Hepatocyte (in vitro differentiated cells): ENCODE data around the gene SMAD1. TPM values are rescaled to one million over a fixed set of nuclear protein-coding genes. Genes with fewer than 3 reads are reported as not detected.

Experiments used
- DNase-seq: peaks from one replicate; pipeline ENCODE4 v3.0.0-alpha.2; 2016; ENCODE audit warnings: low spot score
- H2AFZ ChIP-seq: fragments of 200-600 bp; sonication (generic); 2 replicates; pipeline ENCODE4 v1.6.0; 2016; ENCODE audit warnings: antibody characterized with exemption, mild to moderate bottlenecking
- H3K27ac ChIP-seq: fragments of 200-600 bp; sonication (generic); 2 replicates; pipeline ENCODE4 v1.5.1; 2016; ENCODE audit warnings: mild to moderate bottlenecking
- H3K27me3 ChIP-seq: fragments of 200-600 bp; sonication (generic); 2 replicates; pipeline ENCODE4 v1.6.1; 2016
- H3K36me3 ChIP-seq: fragments of 200-600 bp; sonication (generic); replicated peaks from 2 replicates; pipeline ENCODE4 v1.5.1; 2016; ENCODE audit warnings: low read depth; ENCODE audit not compliant: insufficient read depth
- H3K4me1 ChIP-seq: fragments of 200-600 bp; sonication (generic); 2 replicates; pipeline ENCODE4 v1.5.1; 2016; ENCODE audit warnings: mild to moderate bottlenecking, moderate library complexity; ENCODE audit not compliant: insufficient read depth
- H3K4me2 ChIP-seq: fragments of 200-600 bp; sonication (generic); 2 replicates; pipeline ENCODE4 v1.6.0; 2016
- H3K4me3 ChIP-seq: fragments of 200-600 bp; sonication (generic); 2 replicates; pipeline ENCODE4 v1.5.1; 2016; ENCODE audit warnings: mild to moderate bottlenecking
- H3K79me2 ChIP-seq: fragments of 200-600 bp; sonication (generic); 2 replicates; pipeline ENCODE4 v1.6.0; 2017; ENCODE audit warnings: mild to moderate bottlenecking
- H3K9me2 ChIP-seq: fragments of 200-600 bp; sonication (generic); replicated peaks from 2 replicates; pipeline ENCODE4 v1.6.0; 2017; ENCODE audit warnings: mild to moderate bottlenecking; ENCODE audit not compliant: insufficient read depth
- H3K9me3 ChIP-seq: fragments of 200-600 bp; sonication (generic); 2 replicates; pipeline ENCODE4 v1.5.1; 2016; ENCODE audit warnings: low read depth, mild to moderate bottlenecking
- H4K20me1 ChIP-seq: fragments of 200-600 bp; sonication (generic); 2 replicates; pipeline ENCODE4 v1.6.0; 2016; ENCODE audit warnings: mild to moderate bottlenecking; ENCODE audit not compliant: insufficient read depth, poor library complexity, severe bottlenecking
- EZH2 ChIP-seq: fragments of 200-600 bp; sonication (generic); IDR thresholded peaks from 2 replicates; pipeline ENCODE4 v1.6.1; 2016; ENCODE audit warnings: antibody characterized with exemption, mild to moderate bottlenecking, borderline replicate concordance
- EZH2phosphoT487 ChIP-seq: fragments of 200-600 bp; sonication (generic); IDR thresholded peaks from one replicate; pipeline ENCODE4 v1.6.1; 2018; ENCODE audit warnings: antibody characterized with exemption, mild to moderate bottlenecking, low read depth, moderate library complexity; ENCODE audit not compliant: unreplicated experiment, severe bottlenecking
- WGBS: methylation state at CpG from one replicate; pipeline ENCODE4 v1.1.6; 2016; ENCODE audit warnings: low lambda C conversion rate; ENCODE audit errors: missing lambda C conversion rate; 5-methylcytosine and 5-hydroxymethylcytosine counted together
- polyA plus RNA-seq: library from polyadenylated mRNA; unstranded; fragments of >200 nt; fragmentation: Nextera tagmentation; extraction: Ambion mirVana; gene quantifications from 2 replicates; pipeline ENCODE4 v1.2.1, GENCODE V29; 2016
- total RNA-seq: library from RNA; depleted of rRNA; stranded (reverse); fragments of >200 nt; gene quantifications from 2 replicates; pipeline ENCODE4 v1.2.3, GENCODE V29; 2014
- TF ChIP-seq, protein P1 (sequence below): fragments of 200-600 bp; sonication (generic); IDR thresholded peaks from 2 replicates; pipeline ENCODE4 v1.5.1; 2016; ENCODE audit warnings: antibody characterized with exemption, mild to moderate bottlenecking; ENCODE audit not compliant: poor library complexity

SMAD1 gene
- total and polyA plus RNA-seq, 2 experiments from 2014 or later, result 18.1 to 24.1 TPM

DNA sequence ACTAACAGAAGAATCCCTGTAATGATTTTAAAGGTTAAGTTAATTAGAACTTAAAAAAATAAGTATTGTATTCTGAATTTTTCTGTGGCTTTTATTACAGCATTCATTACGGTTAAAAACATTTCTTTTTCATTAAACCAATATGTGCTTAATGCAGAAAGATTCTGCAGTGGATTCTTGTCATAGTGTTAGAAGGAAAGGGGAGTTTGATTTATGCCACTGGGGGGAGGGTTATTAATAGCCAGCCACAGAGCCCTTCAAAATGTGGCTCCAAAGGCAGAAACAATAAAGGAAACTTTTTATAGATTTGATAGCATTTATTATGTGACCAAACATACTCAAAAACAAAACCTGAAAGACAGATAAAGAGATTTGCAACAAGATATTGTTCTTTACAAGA is 9.1 kb downstream of the SMAD1 start:
- Histone ChIP-seq H3K79me2 (peaks cover 99% of the 10 kb centered on the region), H3K36me3 (no peaks in the 10 kb centered on the region), H2AFZ (no peak overlapping the region), H3K4me3 (no peak overlapping the region), H3K27me3 (no peaks in the 10 kb centered on the region), H3K9me2 (no peaks in the 10 kb centered on the region), H3K4me2 (no peak overlapping the region), H4K20me1 (peaks cover 31% of the 10 kb centered on the region), H3K27ac (no peak overlapping the region), H3K9me3 (no peaks in the 10 kb centered on the region), H3K4me1 (peaks cover 5% of the 10 kb centered on the region)
- WGBS, result 85% methylated on average over 1 of the region's 1 CpG
- TF ChIP-seq EZH2, result no peak
- no peak for TF ChIP-seq EZH2phosphoT487
- TF ChIP-seq, protein P1, sequence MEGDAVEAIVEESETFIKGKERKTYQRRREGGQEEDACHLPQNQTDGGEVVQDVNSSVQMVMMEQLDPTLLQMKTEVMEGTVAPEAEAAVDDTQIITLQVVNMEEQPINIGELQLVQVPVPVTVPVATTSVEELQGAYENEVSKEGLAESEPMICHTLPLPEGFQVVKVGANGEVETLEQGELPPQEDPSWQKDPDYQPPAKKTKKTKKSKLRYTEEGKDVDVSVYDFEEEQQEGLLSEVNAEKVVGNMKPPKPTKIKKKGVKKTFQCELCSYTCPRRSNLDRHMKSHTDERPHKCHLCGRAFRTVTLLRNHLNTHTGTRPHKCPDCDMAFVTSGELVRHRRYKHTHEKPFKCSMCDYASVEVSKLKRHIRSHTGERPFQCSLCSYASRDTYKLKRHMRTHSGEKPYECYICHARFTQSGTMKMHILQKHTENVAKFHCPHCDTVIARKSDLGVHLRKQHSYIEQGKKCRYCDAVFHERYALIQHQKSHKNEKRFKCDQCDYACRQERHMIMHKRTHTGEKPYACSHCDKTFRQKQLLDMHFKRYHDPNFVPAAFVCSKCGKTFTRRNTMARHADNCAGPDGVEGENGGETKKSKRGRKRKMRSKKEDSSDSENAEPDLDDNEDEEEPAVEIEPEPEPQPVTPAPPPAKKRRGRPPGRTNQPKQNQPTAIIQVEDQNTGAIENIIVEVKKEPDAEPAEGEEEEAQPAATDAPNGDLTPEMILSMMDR, result no peak
- DNase-seq, result no peak

- Histone ChIP-seq H3K9me2 (no peaks in the 10 kb centered on the region), H3K4me1 (no peaks in the 10 kb centered on the region), H3K4me2 (no peak overlapping the region), H4K20me1 (peaks cover 24% of the 10 kb centered on the region), H3K4me3 (no peak overlapping the region), H2AFZ (no peak overlapping the region), H3K79me2 (peaks cover 99% of the 10 kb centered on the region), H3K9me3 (no peaks in the 10 kb centered on the region), H3K27ac (no peak overlapping the region), H3K27me3 (no peaks in the 10 kb centered on the region), H3K36me3 (no peaks in the 10 kb centered on the region)
- no peak for DNase-seq
- TF ChIP-seq, protein P1, result no peak
- TF ChIP-seq EZH2phosphoT487 (no peak), EZH2 (no peak)
- WGBS, result 100% methylated on average over 3 of the region's 3 CpGs
Measured at GRCh38 chr4:145492376-145492775, 10.7 kb downstream of the SMAD1 start.

DNA sequence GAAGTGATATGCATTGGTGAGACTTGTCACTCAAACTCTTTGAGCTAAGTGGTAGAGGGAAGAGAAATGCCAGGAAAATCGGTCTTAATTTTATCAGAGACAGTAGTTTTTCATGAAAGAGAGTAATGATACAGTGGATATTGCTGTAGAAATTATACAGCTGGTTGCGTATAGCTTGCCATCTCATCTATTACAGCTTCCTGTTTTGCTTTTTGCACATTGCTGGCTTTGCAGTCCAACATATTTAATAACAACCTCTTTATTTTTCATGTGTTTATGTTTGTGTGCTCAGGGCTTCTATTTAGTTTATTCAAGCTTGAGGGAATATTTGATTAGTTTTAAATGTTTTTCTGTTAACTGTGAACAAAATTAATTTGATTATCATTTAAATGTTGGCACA is 11.5 kb downstream of the SMAD1 start:
- no peaks in the 10 kb centered on the region for H3K4me1 ChIP-seq
- DNase-seq, result no peak
- H3K9me2 ChIP-seq, result no peaks in the 10 kb centered on the region
- peaks cover 96% of the 10 kb centered on the region for H3K79me2 ChIP-seq
- H3K4me3 ChIP-seq, result no peak overlapping the region
- peaks cover 21% of the 10 kb centered on the region for H4K20me1 ChIP-seq
- no peaks in the 10 kb centered on the region for H3K27me3 ChIP-seq
- H2AFZ ChIP-seq, result no peak overlapping the region
- H3K36me3 ChIP-seq, result no peaks in the 10 kb centered on the region
- WGBS, result 86% methylated on average over 2 of the region's 2 CpGs
- H3K4me2 ChIP-seq, result no peak overlapping the region
- H3K27ac ChIP-seq, result no peak overlapping the region
- H3K9me3 ChIP-seq, result no peaks in the 10 kb centered on the region
- no peak for TF ChIP-seq EZH2
- TF ChIP-seq, protein P1, result no peak
- no peak for TF ChIP-seq EZH2phosphoT487
